Activated naive CD4-positive, alpha-beta T cell treated with anti-CD3 and anti-CD28 coated beads, Interleukin-2, amount 10 ng/mL, durations not matched to agents 7 days and 5 days (primary cell): ENCODE measurements around the gene GHRL.
"Not testable (repeated sequence)": the region's sequence is repeated elsewhere in the genome, so short reads cannot be mapped to it uniquely, and the experiment has no call there.

Experiments
- CTCF ChIA-PET: fragments of 350-600 bp; sonication (Branson Sonifier 250); formaldehyde crosslinking; loops from one replicate; lab custom pipeline; 2021; ENCODE audit warnings: antibody characterized with exemption; lab: Charles Lee
- DNase-seq: peaks from one replicate; pipeline ENCODE4 v3.0.0-alpha.2; 2020
- H3K27ac Mint-ChIP-seq: one replicate; pipeline ENCODE4 v1.8.0; 2021; ENCODE audit warnings: mild to moderate bottlenecking, moderate library complexity, mixed read lengths
- H3K27me3 Mint-ChIP-seq: one replicate; pipeline ENCODE4 v1.8.0; 2021; ENCODE audit warnings: mild to moderate bottlenecking, mixed read lengths
- H3K36me3 Mint-ChIP-seq: one replicate; pipeline ENCODE4 v1.8.0; 2021; ENCODE audit warnings: mixed read lengths
- H3K4me1 Mint-ChIP-seq: one replicate; pipeline ENCODE4 v1.8.0; 2021; ENCODE audit warnings: mixed read lengths
- H3K4me3 Mint-ChIP-seq: one replicate; pipeline ENCODE4 v1.8.0; 2021; ENCODE audit warnings: mild to moderate bottlenecking, moderate library complexity, mixed read lengths
- H3K9me3 Mint-ChIP-seq: one replicate; pipeline ENCODE4 v1.8.0; 2021; ENCODE audit warnings: mixed read lengths

GHRL gene

DNA sequence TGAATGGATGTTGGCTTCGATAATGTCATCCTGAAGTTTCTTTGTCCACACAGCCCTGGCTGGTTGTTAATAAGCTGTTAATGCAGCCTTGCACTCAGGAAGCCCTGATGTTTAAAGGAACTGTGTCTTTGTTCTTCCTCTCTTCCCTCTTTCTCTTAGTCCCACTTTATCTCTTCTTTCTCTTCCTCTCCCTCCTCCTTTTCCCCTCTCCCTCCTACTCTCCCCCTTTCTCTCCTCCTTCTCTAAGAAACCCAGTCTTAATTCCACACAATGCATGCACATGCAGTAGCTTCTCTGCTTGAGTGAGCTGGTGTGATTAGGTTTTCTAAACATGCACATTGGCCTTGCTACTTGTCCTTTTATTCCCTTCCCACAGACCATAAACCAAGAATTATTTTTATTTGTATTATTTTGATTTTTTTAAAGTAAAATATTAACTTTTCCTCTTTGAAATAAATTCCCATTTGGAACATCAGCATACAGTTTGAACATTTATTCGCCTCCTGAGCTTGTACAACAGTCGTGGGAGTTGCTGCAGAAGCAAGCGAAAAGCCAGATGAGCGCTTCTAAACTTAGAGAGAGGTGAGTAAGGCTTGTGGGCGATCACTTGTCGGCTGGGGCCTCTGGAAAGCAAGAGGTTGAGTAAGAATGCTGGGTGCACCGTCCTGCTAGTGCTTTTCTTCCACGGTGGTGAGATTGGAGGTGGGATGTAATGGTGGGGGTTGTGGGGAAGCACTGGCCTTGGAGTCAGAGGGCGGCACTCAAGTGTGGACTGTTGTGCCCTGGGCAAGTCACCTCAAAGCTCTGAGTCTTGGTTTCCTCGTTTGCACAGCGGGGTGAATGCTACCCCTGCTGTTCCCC lies 7.2 kb downstream of the GHRL start:
- CTCF ChIA-PET, result interaction anchor here (0.5 to 4.5 kb wide), 8 partner anchors 11 to 354 kb away, joined by 3 to 18 read pairs (median 4); no protein-coding TSS in a partner anchor
- peaks cover 35% of the 10 kb centered on the region for H3K36me3 Mint-ChIP-seq
- no peaks in the 10 kb centered on the region for H3K27me3 Mint-ChIP-seq
- no peak overlapping the region for H3K27ac Mint-ChIP-seq
- DNase-seq, result peak; percentile 18
- no peaks in the 10 kb centered on the region for H3K9me3 Mint-ChIP-seq
- H3K4me3 Mint-ChIP-seq, result no peak overlapping the region
- peaks cover 27% of the 10 kb centered on the region for H3K4me1 Mint-ChIP-seq

DNA sequence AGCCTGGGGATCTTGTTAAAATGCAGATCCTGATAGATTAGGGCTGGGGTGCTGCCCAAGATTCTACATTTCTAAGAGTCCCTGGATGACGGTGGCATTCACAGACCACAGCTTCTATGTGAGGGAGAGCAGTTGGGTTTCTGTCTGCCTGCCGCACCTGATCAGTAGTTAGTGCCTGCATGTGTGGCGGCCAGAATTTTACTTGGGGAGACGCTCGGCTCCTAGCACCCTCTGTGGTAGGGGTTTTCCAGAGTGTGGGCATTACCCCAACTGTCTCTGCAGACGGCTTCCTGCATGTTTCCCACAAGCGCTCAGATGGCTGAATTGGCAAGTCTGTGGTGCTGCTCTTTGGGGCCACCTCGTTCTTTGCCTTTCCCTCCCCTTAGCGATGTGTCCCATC lies 8.3 kb downstream of the GHRL start:
- CTCF ChIA-PET, result interaction anchor here (1.2 to 4.5 kb wide), 4 partner anchors 20 to 353 kb away, joined by 3 to 18 read pairs (median 6); no protein-coding TSS in a partner anchor
- Mint-ChIP-seq H3K9me3 (no peaks in the 10 kb centered on the region), H3K36me3 (peaks cover 44% of the 10 kb centered on the region), H3K27me3 (no peaks in the 10 kb centered on the region), H3K27ac (peak overlapping the region; percentile 11), H3K4me1 (peaks cover 30% of the 10 kb centered on the region), H3K4me3 (no peak overlapping the region)
- DNase-seq, result peak; percentile 28

DNA sequence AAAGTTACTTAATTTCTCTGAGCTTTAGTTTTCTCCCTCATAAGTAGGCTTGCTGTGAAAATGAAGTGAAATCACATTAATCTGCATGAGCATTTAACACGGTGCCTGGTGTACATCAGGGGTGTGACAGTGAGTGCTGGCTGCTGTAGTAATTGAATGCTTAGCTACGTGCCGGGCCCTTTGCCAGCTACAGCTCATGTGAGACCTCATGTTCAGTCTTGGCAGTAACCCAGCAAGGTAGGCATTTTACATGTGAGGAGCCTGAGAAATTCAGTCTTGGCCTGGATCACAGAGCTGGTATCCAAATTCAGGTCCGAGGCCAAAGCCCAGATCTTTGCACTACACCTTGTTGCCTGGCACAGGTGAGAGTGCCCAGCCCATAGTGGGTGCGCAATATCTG lies 9.1 kb downstream of the GHRL start:
- H3K9me3 Mint-ChIP-seq, result no peaks in the 10 kb centered on the region
- DNase-seq, result no peak
- H3K27me3 Mint-ChIP-seq, result no peaks in the 10 kb centered on the region
- H3K4me3 Mint-ChIP-seq, result no peak overlapping the region
- peaks cover 46% of the 10 kb centered on the region for H3K36me3 Mint-ChIP-seq
- H3K27ac Mint-ChIP-seq, result no peak overlapping the region
- H3K4me1 Mint-ChIP-seq, result peaks cover 30% of the 10 kb centered on the region
- CTCF ChIA-PET, result interaction anchor here (1.2 to 4.5 kb wide), 3 partner anchors 19 to 352 kb away, joined by 3 to 18 read pairs (median 4); no protein-coding TSS in a partner anchor

DNA sequence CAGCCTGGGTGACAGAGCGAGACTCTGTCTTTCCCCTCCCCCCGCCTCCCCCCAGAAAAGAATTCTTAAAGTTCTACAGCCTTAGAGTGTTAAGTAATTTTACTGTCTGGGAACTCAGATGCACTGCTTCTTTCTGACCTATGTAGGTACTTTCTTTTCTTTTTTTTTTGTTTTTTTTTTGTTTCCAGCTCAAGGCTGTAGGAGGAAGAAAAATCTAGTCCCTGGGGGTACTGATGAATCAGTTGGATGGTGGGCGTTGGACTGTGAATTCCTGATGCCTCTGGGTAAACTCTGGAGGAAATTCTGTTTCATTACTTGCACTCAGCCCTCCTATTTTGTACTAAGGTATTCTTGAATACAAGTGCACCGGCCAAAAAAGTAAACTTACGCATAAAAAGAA lies 10.8 kb downstream of the GHRL start:
- H3K4me3 Mint-ChIP-seq, result no peak overlapping the region
- H3K27ac Mint-ChIP-seq, result no peak overlapping the region
- peaks cover 37% of the 10 kb centered on the region for H3K4me1 Mint-ChIP-seq
- no peaks in the 10 kb centered on the region for H3K27me3 Mint-ChIP-seq
- no peak for DNase-seq
- peaks cover 57% of the 10 kb centered on the region for H3K36me3 Mint-ChIP-seq
- no peaks in the 10 kb centered on the region for H3K9me3 Mint-ChIP-seq
- CTCF ChIA-PET, result interaction anchor here (1.0 to 2.5 kb wide), 2 partner anchors 18 to 100 kb away, joined by 4 to 8 read pairs; no protein-coding TSS in a partner anchor

- H3K27ac Mint-ChIP-seq, result no peak overlapping the region
- H3K4me1 Mint-ChIP-seq, result peaks cover 38% of the 10 kb centered on the region
- H3K9me3 Mint-ChIP-seq, result no peaks in the 10 kb centered on the region
- H3K4me3 Mint-ChIP-seq, result no peak overlapping the region
- peaks cover 60% of the 10 kb centered on the region for H3K36me3 Mint-ChIP-seq
- CTCF ChIA-PET, result interaction anchor here (1.1 to 2.5 kb wide), 3 partner anchors 17 to 115 kb away, joined by 3 to 8 read pairs (median 5); partner anchors contain the start of gene SEC13
- no peaks in the 10 kb centered on the region for H3K27me3 Mint-ChIP-seq
- DNase-seq, result no peak
Measured at GRCh38 chr3:10280571-10280970, 12.2 kb downstream of the GHRL start.

DNA sequence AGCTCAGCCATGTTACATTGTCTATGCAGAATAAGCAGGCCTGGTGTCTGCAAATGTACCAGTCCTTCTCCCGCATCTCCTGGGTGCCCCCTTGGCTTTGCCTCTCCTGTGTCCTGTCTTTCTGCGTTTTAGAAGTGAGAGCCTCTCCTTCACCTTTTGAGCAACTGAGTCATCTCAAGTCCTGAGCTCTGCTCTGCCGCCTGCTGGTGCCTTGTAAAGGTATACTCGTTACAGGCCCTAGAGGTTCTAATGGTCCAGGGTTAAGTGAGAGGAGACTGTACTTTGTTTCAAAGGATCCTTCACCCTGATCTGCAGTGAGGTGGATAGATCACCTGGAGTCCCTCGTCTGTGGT lies 12.6 kb downstream of the GHRL start:
- H3K4me3 Mint-ChIP-seq, result no peak overlapping the region
- no peak overlapping the region for H3K27ac Mint-ChIP-seq
- peaks cover 61% of the 10 kb centered on the region for H3K36me3 Mint-ChIP-seq
- H3K27me3 Mint-ChIP-seq, result no peaks in the 10 kb centered on the region
- H3K4me1 Mint-ChIP-seq, result peaks cover 35% of the 10 kb centered on the region
- CTCF ChIA-PET, result interaction anchor here (0.6 to 2.5 kb wide), 4 partner anchors 13 to 114 kb away, joined by 3 to 8 read pairs (median 4); partner anchors contain the start of gene SEC13
- DNase-seq, result no peak
- H3K9me3 Mint-ChIP-seq, result no peaks in the 10 kb centered on the region

- no peaks in the 10 kb centered on the region for H3K27me3 Mint-ChIP-seq
- CTCF ChIA-PET, result interaction anchor here (0.6 to 2.5 kb wide), 4 partner anchors 14 to 114 kb away, joined by 3 to 8 read pairs (median 4); partner anchors contain the start of gene SEC13
- H3K4me1 Mint-ChIP-seq, result peaks cover 30% of the 10 kb centered on the region
- H3K36me3 Mint-ChIP-seq, result peaks cover 62% of the 10 kb centered on the region
- no peak overlapping the region for H3K27ac Mint-ChIP-seq
- DNase-seq, result no peak
- H3K9me3 Mint-ChIP-seq, result no peaks in the 10 kb centered on the region
- H3K4me3 Mint-ChIP-seq, result no peak overlapping the region
Measured at GRCh38 chr3:10279384-10280176, 13.2 kb downstream of the GHRL start.

DNA sequence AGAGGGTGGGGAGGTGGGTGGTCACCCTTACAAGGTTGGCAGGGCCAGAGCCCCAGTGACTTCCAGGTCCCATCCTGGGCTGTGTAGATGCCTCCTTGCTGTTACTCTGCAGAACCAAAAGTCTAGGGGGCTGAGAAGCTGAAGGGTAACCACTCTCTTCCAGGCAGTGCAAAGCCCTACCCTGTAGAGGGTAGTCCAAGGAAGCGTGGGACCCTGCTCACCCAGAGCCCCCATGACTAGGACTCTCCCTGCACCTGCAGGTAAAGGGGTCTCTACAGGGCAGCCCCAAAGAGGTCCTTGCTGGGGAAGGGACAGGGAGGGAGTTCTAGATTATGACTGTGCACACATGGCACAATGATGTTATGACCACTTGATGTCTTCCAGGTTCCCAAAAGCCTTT lies 14.2 kb downstream of the GHRL start:
- Mint-ChIP-seq H3K36me3 (peaks cover 61% of the 10 kb centered on the region), H3K9me3 (no peaks in the 10 kb centered on the region), H3K27ac (peak overlapping the region; percentile 37), H3K4me3 (no peak overlapping the region), H3K4me1 (peaks cover 29% of the 10 kb centered on the region), H3K27me3 (no peaks in the 10 kb centered on the region)
- no peak for DNase-seq
- CTCF ChIA-PET, result no interaction called here

DNA sequence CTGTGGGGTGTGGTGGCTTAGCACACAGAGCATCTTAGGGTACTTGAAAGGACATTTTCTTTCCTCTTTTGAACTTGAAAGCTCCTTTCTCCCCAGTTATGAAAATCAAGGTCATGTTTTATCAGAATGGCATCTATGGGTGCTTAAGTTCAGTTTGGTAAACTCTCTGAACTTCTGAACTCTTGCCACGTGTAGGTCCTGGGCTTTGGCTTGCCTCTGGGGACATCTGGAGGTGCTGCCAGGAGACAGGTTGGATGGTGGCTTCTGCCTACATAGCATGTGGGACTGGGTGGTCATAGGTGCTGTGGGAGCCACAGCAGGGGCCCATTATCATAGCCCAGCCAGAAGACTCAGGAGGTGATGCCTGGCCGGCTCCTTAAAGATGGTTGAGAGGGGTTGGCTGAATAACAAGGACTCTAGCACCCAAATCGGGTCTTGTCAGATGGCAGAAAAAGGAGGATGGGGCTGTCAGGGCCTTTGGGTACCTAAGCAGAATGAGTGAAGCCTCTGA lies 15.6 kb downstream of the GHRL start:
- CTCF ChIA-PET, result interaction anchor here (0.7 kb wide), 1 partner anchor 184 kb away, joined by 3 read pairs; no protein-coding TSS in a partner anchor
- no peak for DNase-seq
- no peak overlapping the region for H3K27ac Mint-ChIP-seq
- H3K36me3 Mint-ChIP-seq, result peaks cover 61% of the 10 kb centered on the region
- H3K4me1 Mint-ChIP-seq, result peaks cover 34% of the 10 kb centered on the region
- H3K27me3 Mint-ChIP-seq, result no peaks in the 10 kb centered on the region
- no peaks in the 10 kb centered on the region for H3K9me3 Mint-ChIP-seq
- H3K4me3 Mint-ChIP-seq, result no peak overlapping the region

DNA sequence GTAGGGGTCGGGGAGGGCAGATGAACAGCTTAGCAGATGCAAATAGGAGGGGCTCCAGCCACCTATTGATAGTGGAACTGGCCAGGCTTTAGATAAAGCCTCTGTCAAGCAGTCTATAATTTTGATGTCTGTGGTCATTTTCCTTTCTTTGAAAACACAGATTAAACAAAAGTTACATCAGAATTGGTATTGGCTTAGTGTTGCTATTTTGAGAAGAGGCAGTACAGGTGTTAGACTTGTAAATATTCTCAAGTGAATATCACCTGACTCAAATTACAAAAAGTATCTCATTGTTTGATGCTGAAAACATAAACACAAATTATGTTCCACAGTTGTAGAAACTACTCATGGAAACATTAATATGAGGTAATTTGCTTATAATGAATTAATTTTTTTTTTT lies 18.1 kb downstream of the GHRL start:
- H3K9me3 Mint-ChIP-seq, result no peaks in the 10 kb centered on the region
- no peak for DNase-seq
- H3K36me3 Mint-ChIP-seq, result peaks cover 64% of the 10 kb centered on the region
- CTCF ChIA-PET, result interaction anchor here (1.0 to 1.3 kb wide), 4 partner anchors 10 to 341 kb away, joined by 3 to 4 read pairs (median 4); partner anchors contain the start of gene CRELD1
- H3K4me1 Mint-ChIP-seq, result peaks cover 33% of the 10 kb centered on the region
- H3K4me3 Mint-ChIP-seq, result no peak overlapping the region
- H3K27ac Mint-ChIP-seq, result no peak overlapping the region
- H3K27me3 Mint-ChIP-seq, result no peaks in the 10 kb centered on the region

GRCh38 chr3:10273702-10274305 lies 18.9 kb downstream of the GHRL start:
- Mint-ChIP-seq H3K4me1 (peaks cover 34% of the 10 kb centered on the region), H3K9me3 (no peaks in the 10 kb centered on the region), H3K27ac (no peak overlapping the region), H3K27me3 (no peaks in the 10 kb centered on the region), H3K4me3 (no peak overlapping the region), H3K36me3 (peaks cover 62% of the 10 kb centered on the region)
- CTCF ChIA-PET, result interaction anchor here (1.0 to 1.3 kb wide), 4 partner anchors 9 to 341 kb away, joined by 3 to 4 read pairs (median 4); partner anchors contain the start of gene CRELD1
- no peak for DNase-seq

DNA sequence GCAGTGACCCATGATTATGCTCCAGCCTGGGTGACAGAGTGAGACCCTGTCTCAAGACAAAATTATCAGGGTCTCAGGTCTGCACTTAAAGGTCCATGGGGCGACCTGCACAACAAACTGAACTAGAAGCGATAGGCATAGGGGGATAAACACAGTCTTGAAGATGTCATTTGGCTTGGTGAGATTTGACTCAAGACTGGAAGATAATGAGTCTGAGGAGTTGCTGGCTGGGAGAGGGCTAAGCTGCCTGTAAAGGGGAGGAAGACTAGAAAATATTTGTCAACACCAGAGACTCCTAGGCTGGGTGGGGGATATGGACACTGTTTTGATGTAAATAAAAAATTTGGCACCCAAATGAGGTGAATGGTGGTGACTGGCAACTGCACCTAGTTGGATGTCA lies 19.8 kb downstream of the GHRL start:
- H3K9me3 Mint-ChIP-seq, result no peaks in the 10 kb centered on the region
- H3K4me3 Mint-ChIP-seq, result no peak overlapping the region
- no peak for DNase-seq
- CTCF ChIA-PET, result interaction anchor here (2.2 kb wide), 1 partner anchor 9 kb away, joined by 9 read pairs; no protein-coding TSS in a partner anchor
- H3K27me3 Mint-ChIP-seq, result no peaks in the 10 kb centered on the region
- H3K36me3 Mint-ChIP-seq, result peaks cover 62% of the 10 kb centered on the region
- H3K27ac Mint-ChIP-seq, result no peak overlapping the region
- peaks cover 37% of the 10 kb centered on the region for H3K4me1 Mint-ChIP-seq

DNA sequence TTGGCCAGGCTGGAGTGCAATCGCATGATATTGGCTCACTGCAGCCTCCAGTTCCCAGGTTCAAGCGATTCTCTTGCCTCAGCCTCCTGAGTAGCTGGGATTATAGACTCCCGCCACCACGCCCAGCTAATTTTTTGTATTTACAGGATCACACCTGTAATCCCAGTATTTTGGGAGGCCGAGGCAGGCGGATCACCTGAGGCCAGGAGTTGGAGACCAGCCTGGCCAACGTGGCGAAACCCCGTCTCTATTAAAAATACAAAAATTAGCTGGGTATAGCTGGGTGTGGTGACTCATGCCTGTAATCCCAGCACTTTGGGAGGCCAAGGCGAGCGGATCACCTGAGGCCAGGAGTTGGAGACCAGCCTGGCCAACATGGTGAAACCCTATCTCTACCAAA lies 20.3 kb downstream of the GHRL start:
- H3K27ac Mint-ChIP-seq, H3K4me3 Mint-ChIP-seq, DNase-seq, H3K27me3 Mint-ChIP-seq, H3K9me3 Mint-ChIP-seq: not testable (repeated sequence)
- CTCF ChIA-PET, result interaction anchor here (0.6 to 2.2 kb wide), 2 partner anchors 9 to 440 kb away, joined by 3 to 9 read pairs; no protein-coding TSS in a partner anchor
- Mint-ChIP-seq H3K4me1 (peaks cover 39% of the 10 kb centered on the region), H3K36me3 (peaks cover 59% of the 10 kb centered on the region)
